Fibroblast of skin of scalp (primary cell): ENCODE measurements around the gene CUL1. TPM values are rescaled to one million over a fixed set of nuclear protein-coding genes. Genes with fewer than 3 reads are reported as not detected.

Experiments
- DNase-seq: peaks from one replicate; pipeline ENCODE4 v3.0.0-alpha.2; 2013
- polyA plus RNA-seq, 2 experiments: library from polyadenylated mRNA; unstranded; fragments of 120-200 nt; gene quantifications; one replicate each; pipeline ENCODE4 v1.2.1, GENCODE V29; 2013; ENCODE audit not compliant: insufficient read length in 2 of 2

The CUL1 gene
- polyA plus RNA-seq (2013, experiment 1 of 2; ENCODE audit: insufficient read length): 44.3 TPM
- 47.4 TPM for polyA plus RNA-seq (2013, experiment 2 of 2; ENCODE audit: insufficient read length)

DNA sequence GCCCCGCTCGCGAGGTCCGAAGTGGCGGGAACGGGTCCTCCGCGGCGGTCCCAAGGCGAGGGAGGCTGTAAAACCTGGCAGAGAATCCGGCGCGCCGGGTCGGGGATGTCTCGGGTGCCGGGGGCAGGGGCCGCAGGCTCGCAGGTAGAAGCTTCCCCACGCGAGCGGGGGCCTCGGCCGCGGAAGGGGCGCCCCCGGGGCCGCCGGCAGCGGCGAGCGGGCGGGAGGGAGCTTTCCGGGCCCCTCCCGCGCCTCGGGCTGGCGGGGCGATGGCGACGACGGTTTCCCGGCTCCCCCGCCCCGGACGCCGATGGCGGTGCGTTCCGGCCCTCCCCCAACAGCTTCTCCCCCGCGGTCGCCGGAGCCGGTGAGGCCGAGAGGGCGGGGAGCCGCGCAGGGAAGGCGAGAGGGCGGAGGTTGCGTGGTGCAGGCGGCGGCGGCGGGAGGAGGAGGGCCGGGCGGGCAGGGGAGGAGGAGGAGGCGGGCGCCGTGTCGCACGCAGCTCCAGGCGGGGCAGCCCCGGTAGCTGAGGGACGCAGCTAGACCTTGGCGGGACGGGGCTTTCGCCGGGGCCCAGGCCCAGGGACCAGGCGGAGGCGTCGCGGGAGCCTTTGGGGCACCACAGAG is at the start of gene CUL1:
Gene CUL1, plus strand, starts transcription at position 507 of the 627 bp plus-strand sequence. CDS start 31,220 bp downstream, outside the sequence.
- DNase-seq: peak; percentile 79

- DNase-seq: peak; percentile 56
Measured at GRCh38 chr7:148650232-148650858, 48.4 kb upstream of the CUL1 start.

GRCh38 chr7:148652773-148653172 is 45.9 kb upstream of the CUL1 start:
- no peak for DNase-seq

GRCh38 chr7:148657929-148658328 is 40.8 kb upstream of the CUL1 start:
- no peak for DNase-seq

GRCh38 chr7:148661471-148661870 is 37.2 kb upstream of the CUL1 start:
- DNase-seq: no peak

GRCh38 chr7:148662646-148663045 is 36.1 kb upstream of the CUL1 start:
- DNase-seq: peak; percentile 17

DNA sequence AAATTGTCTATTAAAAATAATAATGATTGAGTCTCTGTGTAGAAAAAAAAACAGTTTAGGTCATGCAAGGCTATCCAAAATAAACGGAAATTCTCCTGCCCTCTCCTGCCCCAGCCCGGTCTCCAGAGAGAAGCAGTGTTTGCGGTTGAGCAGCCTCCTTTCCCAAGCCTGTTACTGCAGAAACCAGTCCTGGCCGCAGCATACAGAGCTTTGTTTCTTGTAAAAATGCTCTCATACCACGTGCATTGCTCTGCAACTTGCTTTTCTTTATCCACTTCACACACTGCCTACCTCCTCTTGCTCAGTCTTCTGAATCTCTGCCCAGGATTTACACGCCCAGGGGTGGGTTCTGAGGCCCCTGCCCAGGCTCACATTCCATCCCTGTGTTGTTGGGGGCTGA is 34.4 kb upstream of the CUL1 start:
- DNase-seq: peak; percentile 73

GRCh38 chr7:148665221-148665620 is 33.5 kb upstream of the CUL1 start:
- peak; percentile 53 for DNase-seq

GRCh38 chr7:148669927-148670326 is 28.8 kb upstream of the CUL1 start:
- no peak for DNase-seq

GRCh38 chr7:148670374-148670773 is 28.3 kb upstream of the CUL1 start:
- DNase-seq: no peak

DNA sequence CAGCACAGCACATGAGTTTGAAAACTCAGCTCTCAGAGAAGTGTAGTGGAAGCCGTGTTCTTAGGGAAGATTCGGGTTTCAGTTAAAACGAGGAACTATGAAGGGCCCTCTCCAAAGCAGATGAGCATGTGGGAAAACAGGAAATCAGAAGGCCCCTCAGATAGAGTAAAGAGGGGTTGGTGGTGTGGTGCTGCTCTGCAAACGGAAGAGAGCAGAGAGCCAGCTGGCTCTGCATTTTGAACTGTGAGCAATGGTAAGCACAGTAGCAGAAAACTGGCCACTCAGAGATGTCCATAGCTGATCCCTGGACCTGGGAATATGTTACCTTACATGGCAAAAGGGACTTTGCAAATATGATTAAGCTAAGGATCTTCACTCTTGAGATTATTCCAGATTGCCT is 27.9 kb upstream of the CUL1 start:
- no peak for DNase-seq

- DNase-seq: no peak
Measured at GRCh38 chr7:148672041-148672440, 26.7 kb upstream of the CUL1 start.

- DNase-seq: no peak
Measured at GRCh38 chr7:148674689-148675088, 24.0 kb upstream of the CUL1 start.

- DNase-seq: no peak
Measured at GRCh38 chr7:148676291-148676690, 22.4 kb upstream of the CUL1 start.

- DNase-seq: no peak
Measured at GRCh38 chr7:148681821-148682220, 16.9 kb upstream of the CUL1 start.

DNA sequence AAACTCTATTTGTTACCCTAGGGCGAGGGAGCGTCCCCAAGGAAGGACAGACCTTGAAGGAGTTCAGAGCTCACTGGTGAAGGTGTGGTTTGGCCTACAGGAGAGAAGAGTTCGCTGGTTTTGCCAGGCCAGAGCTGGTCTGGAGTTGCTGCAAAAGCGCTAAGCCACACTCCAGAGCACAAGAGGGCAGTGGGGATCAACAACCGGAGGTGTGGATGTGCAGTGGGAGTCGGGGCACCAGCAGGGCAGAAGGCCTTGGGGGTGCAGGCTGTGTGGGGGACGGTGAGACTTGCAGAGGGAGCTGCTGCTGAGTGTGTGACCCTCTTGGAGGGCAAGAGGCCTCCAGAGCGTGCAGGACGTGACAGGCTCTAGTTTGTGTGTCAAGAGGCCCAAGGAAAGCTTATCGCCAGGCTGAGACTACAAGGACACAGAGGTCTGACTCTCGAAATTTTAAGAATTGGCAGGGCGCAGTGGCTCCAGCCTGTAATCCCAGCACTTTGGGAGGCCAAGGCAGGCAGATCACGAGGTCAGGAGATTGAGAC is 14.3 kb upstream of the CUL1 start:
- DNase-seq: no peak

- DNase-seq: no peak
Measured at GRCh38 chr7:148686312-148686937, 12.3 kb upstream of the CUL1 start.

GRCh38 chr7:148687555-148687954 is 11.1 kb upstream of the CUL1 start:
- no peak for DNase-seq

DNA sequence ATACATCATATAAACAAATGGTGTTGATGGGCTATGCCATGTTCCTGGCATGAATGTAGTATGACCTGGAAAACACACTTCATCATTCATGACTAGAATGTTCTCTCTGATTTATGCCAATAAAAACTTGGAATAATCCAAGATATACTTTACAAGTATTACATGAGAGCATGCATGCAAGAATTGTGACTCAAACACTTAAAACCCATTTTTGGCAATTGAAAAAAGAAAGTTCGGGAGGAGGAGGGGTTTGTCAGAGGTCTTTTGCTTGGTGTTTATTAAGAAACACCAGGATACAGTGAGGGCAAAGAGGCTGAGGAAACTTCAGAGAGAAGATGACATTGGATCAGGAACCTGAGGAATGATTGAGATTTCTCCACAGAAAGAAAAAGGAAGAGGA is 10.2 kb upstream of the CUL1 start:
- no peak for DNase-seq

GRCh38 chr7:148693651-148694050 is 5.1 kb upstream of the CUL1 start:
- no peak for DNase-seq

- no peak for DNase-seq
Measured at GRCh38 chr7:148694631-148695030, 4.1 kb upstream of the CUL1 start.

GRCh38 chr7:148695953-148696352 is 2.8 kb upstream of the CUL1 start:
- DNase-seq: no peak

DNA sequence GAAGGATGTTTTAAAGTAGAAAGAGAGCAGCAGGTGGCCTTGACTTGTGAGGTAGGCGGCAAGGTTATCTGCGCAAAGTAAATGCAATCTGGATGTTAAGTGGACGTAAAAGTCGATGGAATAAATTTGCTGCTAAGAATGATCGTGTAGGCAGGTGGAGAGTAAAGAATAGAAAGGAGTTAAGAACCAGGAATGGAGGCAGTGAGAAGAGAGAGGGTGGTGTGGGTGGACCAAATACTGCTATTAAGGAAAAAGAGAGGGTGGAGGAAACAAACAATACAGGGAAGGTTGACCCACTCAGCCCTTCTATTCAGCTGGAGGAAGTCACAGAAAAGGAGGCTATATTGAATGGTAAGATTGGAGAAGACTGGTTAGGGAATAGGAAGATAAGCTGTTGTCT is 1.9 kb upstream of the CUL1 start:
- DNase-seq: no peak
